Medulla oblongata (tissue), 1 donor: ENCODE measurements around the gene NRL.
A peak's percentile ranks its signal among the peaks of the same experiment; 100 is the strongest.

ENCODE experiments used
- DNase-seq: peaks from one replicate; pipeline ENCODE4 v3.0.0-alpha.2; 2015; ENCODE audit errors: extremely low spot score

The NRL gene

GRCh38 chr14:24114532-24115421 lies at the start of gene NRL, which contains the start of gene DCAF11:
Gene NRL (minus strand): TSS chr14:24114949. CDS start chr14:24082848, 32,101 bp downstream.
Gene DCAF11 (plus strand): TSS chr14:24114777. CDS start chr14:24115595, 818 bp downstream.
- DNase-seq: peak; percentile 100

- peak; percentile 28 for DNase-seq
Measured at GRCh38 chr14:24162093-24162492, 47.3 kb upstream of the NRL start.

GRCh38 chr14:24160850-24161804 lies 46.4 kb upstream of the NRL start, which contains the start of gene IRF9:
Gene IRF9 (plus strand): TSS chr14:24161265. CDS start chr14:24162145, 880 bp downstream.
- DNase-seq: peak; percentile 98

- no peak for DNase-seq
Measured at GRCh38 chr14:24160499-24160849, 45.7 kb upstream of the NRL start.

- DNase-seq: no peak
Measured at GRCh38 chr14:24159777-24160498, 45.2 kb upstream of the NRL start.

- DNase-seq: no peak
Measured at GRCh38 chr14:24157331-24157730, 42.6 kb upstream of the NRL start.

GRCh38 chr14:24156840-24157239 lies 42.1 kb upstream of the NRL start:
- DNase-seq: no peak

- DNase-seq: no peak
Measured at GRCh38 chr14:24155100-24155499, 40.4 kb upstream of the NRL start.

- DNase-seq: no peak
Measured at GRCh38 chr14:24151404-24152080, 36.8 kb upstream of the NRL start.

GRCh38 chr14:24150993-24151392 lies 36.2 kb upstream of the NRL start:
- DNase-seq: no peak

- no peak for DNase-seq
Measured at GRCh38 chr14:24150567-24150966, 35.8 kb upstream of the NRL start.

- no peak for DNase-seq
Measured at GRCh38 chr14:24150061-24150460, 35.3 kb upstream of the NRL start.

- DNase-seq: no peak
Measured at GRCh38 chr14:24149302-24149969, 34.7 kb upstream of the NRL start.

GRCh38 chr14:24147761-24148428 lies 33.1 kb upstream of the NRL start:
- no peak for DNase-seq

GRCh38 chr14:24146978-24147760 lies 32.4 kb upstream of the NRL start, which contains the start of gene RNF31:
Gene RNF31 (plus strand): TSS chr14:24147498. CDS start chr14:24147699, 201 bp downstream.
- DNase-seq: peak; percentile 100

GRCh38 chr14:24146453-24146977 lies 31.8 kb upstream of the NRL start, which contains the start of gene PSME2:
Gene PSME2 (minus strand): TSS chr14:24146610. CDS start chr14:24146581, 29 bp downstream.
- peak; percentile 93 for DNase-seq

- no peak for DNase-seq
Measured at GRCh38 chr14:24145690-24146452, 31.1 kb upstream of the NRL start.

GRCh38 chr14:24145219-24145618 lies 30.5 kb upstream of the NRL start:
- no peak for DNase-seq
